Activated CD8-positive, alpha-beta memory T cell treated with anti-CD3 and anti-CD28 coated beads, Interleukin-2, amount 50 U/mL, for 24 hours (primary cell): ENCODE data around the gene PRLR.
"Not testable (repeated sequence)": the region's sequence is repeated elsewhere in the genome, so short reads cannot be mapped to it uniquely, and the experiment has no call there.

Source experiments
- DNase-seq: peaks from one replicate; pipeline ENCODE4 v3.0.0-alpha.2; 2020; ENCODE audit errors: extremely low read depth

The PRLR gene

GRCh38 chr5:35195472-35195852 is 34.8 kb downstream of the PRLR start:
- no peak for DNase-seq

GRCh38 chr5:35194635-35195471 is 35.4 kb downstream of the PRLR start:
- no peak for DNase-seq

- no peak for DNase-seq
Observed at GRCh38 chr5:35192506-35192905, 37.8 kb downstream of the PRLR start.

- not testable (repeated sequence) for DNase-seq
Observed at GRCh38 chr5:35189801-35190200, 40.5 kb downstream of the PRLR start.

- no peak for DNase-seq
Observed at GRCh38 chr5:35188031-35188457, 42.2 kb downstream of the PRLR start.

GRCh38 chr5:35187621-35188020 is 42.7 kb downstream of the PRLR start:
- DNase-seq: not testable (repeated sequence)

- no peak for DNase-seq
Observed at GRCh38 chr5:35186749-35187148, 43.5 kb downstream of the PRLR start.

- no peak for DNase-seq
Observed at GRCh38 chr5:35185518-35185917, 44.8 kb downstream of the PRLR start.

- DNase-seq: no peak
Observed at GRCh38 chr5:35183556-35183955, 46.7 kb downstream of the PRLR start.

GRCh38 chr5:35182910-35183535 is 47.3 kb downstream of the PRLR start:
- DNase-seq: no peak

GRCh38 chr5:35182486-35182885 is 47.8 kb downstream of the PRLR start:
- DNase-seq: no peak

GRCh38 chr5:35180046-35180445 is 50.2 kb downstream of the PRLR start:
- DNase-seq: no peak

GRCh38 chr5:35177783-35178182 is 52.5 kb downstream of the PRLR start:
- DNase-seq: no peak

- no peak for DNase-seq
Observed at GRCh38 chr5:35172533-35172932, 57.8 kb downstream of the PRLR start.

- no peak for DNase-seq
Observed at GRCh38 chr5:35171991-35172390, 58.3 kb downstream of the PRLR start.

GRCh38 chr5:35171078-35171477 is 59.2 kb downstream of the PRLR start:
- DNase-seq: no peak

- no peak for DNase-seq
Observed at GRCh38 chr5:35166043-35166442, 64.2 kb downstream of the PRLR start.

- no peak for DNase-seq
Observed at GRCh38 chr5:35164860-35165542, 65.3 kb downstream of the PRLR start.

- DNase-seq: no peak
Observed at GRCh38 chr5:35163710-35164033, 66.6 kb downstream of the PRLR start.

- no peak for DNase-seq
Observed at GRCh38 chr5:35162848-35163709, 67.2 kb downstream of the PRLR start.

GRCh38 chr5:35161652-35162273 is 68.5 kb downstream of the PRLR start:
- no peak for DNase-seq
